Vein endothelial cell (primary cell): ENCODE results near the gene APPBP2. TPM values are rescaled to one million over a fixed set of nuclear protein-coding genes. Genes with fewer than 3 reads are reported as not detected.

Source experiments
- small RNA-seq: library from RNA; depleted of rRNA; stranded (forward); fragments of <200 nt; gene quantifications from one replicate; pipeline ENCODE3, GENCODE V24; 2012
- total RNA-seq: library from RNA; depleted of rRNA; stranded (reverse); fragments of >200 nt; gene quantifications from 2 replicates; pipeline ENCODE4 v1.2.3, GENCODE V29; 2012

APPBP2 gene, protein sequence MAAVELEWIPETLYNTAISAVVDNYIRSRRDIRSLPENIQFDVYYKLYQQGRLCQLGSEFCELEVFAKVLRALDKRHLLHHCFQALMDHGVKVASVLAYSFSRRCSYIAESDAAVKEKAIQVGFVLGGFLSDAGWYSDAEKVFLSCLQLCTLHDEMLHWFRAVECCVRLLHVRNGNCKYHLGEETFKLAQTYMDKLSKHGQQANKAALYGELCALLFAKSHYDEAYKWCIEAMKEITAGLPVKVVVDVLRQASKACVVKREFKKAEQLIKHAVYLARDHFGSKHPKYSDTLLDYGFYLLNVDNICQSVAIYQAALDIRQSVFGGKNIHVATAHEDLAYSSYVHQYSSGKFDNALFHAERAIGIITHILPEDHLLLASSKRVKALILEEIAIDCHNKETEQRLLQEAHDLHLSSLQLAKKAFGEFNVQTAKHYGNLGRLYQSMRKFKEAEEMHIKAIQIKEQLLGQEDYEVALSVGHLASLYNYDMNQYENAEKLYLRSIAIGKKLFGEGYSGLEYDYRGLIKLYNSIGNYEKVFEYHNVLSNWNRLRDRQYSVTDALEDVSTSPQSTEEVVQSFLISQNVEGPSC
- total RNA-seq = 30.1 and 35.7 TPM in 2 replicates

DNA sequence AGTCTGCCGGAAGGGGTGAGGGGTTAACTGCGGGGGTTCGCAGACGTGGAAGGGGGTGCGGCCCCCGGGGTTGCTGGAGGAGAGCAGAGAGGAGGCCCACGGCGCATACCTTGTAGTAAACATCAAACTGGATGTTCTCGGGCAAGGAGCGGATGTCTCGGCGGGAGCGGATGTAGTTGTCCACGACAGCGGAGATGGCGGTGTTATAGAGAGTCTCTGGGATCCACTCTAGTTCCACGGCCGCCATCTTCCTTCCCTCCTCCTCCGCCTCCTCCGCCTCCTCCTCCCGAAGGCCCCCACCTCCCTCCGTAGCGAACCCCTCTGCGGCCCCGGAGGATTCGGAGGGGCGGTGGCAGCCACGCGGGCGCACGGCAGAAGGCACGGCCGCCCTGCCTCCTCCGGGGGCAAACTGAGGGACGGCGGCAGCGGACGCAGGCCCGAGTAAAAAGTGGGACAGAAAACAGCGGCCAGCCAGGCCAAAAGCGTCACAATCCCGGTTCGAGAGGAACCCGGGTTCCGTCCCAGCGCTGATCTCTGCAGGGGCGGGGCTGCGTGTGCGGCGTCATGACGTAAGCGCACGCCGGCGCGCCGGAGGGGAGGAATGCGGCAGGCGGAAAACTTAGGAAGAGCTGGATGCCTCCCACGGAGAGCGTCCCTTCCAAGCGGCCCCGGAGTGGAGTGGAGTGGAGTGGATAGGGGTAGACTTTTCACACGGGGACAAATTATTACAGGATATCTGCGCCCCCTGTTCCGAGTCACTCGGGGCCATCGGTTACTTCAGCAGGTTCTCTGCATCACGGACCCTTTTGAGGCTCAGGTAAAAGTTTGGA lies at the start of gene APPBP2:
APPBP2 (minus strand) TSS at position 558 of the 830 bp plus-strand sequence; CDS start at position 247, 311 bp downstream.

GRCh38 chr17:60422162-60422665 lies 103.8 kb downstream of the APPBP2 start, which contains the start of gene CHCT1:
Gene CHCT1, plus strand, starts transcription at chr17:60422489. Its CDS starts 104 bp downstream, at chr17:60422593.

Small RNA genes lying within 50 kb of the gene (small RNA-seq; reads per million reads assigned to genes)
- not detected for gene AC011921.2

Other genes with a start within 250 kb of the APPBP2 start
- 48.7 and 52.4 TPM in 2 replicates for gene USP32, start 134.1 kb downstream of the APPBP2 start, total RNA-seq
- gene CHCT1, start 103.8 kb downstream of the APPBP2 start, total RNA-seq = not detected in 2 replicates
- 23.2 and 24.7 TPM in 2 replicates for gene PPM1D, start 74.0 kb upstream of the APPBP2 start, total RNA-seq
- 18.2 and 29.7 TPM in 2 replicates for gene BCAS3, start 151.6 kb upstream of the APPBP2 start, total RNA-seq